Measurements from ENCODE around the gene OPCML.

DNA sequence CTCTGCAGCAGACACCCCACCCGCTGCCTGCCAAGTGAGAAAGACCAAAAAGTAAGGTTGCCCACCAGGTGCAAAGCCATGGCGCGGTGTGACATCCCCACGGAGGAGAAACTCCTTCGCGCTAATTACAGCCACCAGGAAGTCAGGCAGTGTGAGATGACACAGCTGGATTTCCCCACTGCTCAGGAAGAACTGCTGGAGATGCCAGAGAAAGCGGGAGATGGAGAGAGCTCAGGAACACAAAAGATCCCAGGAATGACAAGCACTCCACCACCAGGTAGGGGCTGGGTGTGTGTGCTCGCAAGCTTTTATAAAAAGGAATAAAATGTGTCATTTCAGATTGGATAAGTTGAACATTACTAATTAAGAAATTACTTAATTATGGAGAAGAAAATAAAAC is 292.7 kb downstream of the OPCML start:
- no peak for TF ChIP-seq EZH2 (IDR thresholded peaks at IDR 0.05; ENCODE audit: low read length, unreplicated experiment)
- TF ChIP-seq EZH2phosphoT487 (IDR thresholded peaks at IDR 0.05; ENCODE audit: borderline replicate concordance, low read length) = no peak

Data from PC-3 (cell line).